Tibial nerve (tissue), 3 donors: ENCODE measurements around the gene ADAMTSL1.

Experiments
- CTCF ChIP-seq, 5 experiments: fragments of 200-600 bp in 3 of 5; fragments of 450-650 bp in 2 of 5; sonication (generic) in 3 of 5; IDR thresholded peaks; one replicate each; pipeline ENCODE4 v1.5.1; 2016 to 2019; ENCODE audit warnings: antibody characterized with exemption in 5 of 5, mild to moderate bottlenecking in 3 of 5, moderate library complexity in 2 of 5
- POLR2A ChIP-seq, 2 donors: fragments of 450-650 bp; IDR thresholded peaks; one replicate each; pipeline ENCODE4 v1.6.1; 2017; ENCODE audit warnings: antibody characterized with exemption in 2 of 2, mild to moderate bottlenecking in 2 of 2, moderate library complexity in 2 of 2

- TF ChIP-seq CTCF (IDR thresholded peaks at IDR 0.05) (no peak), POLR2A (IDR thresholded peaks at IDR 0.05) (no peak)
These were observed 219.0 kb downstream of the ADAMTSL1 start for GRCh38 chr9:18692962-18693361.
